Cardiac muscle cell (in vitro differentiated cells and primary cell): ENCODE results near the gene TTN. TPM values are rescaled to one million over a fixed set of nuclear protein-coding genes. Genes with fewer than 3 reads are reported as not detected.
A peak's percentile ranks its signal among the peaks of the same experiment; 100 is the strongest.

Experiments
- DNase-seq, 2 donors: peaks; one replicate each; pipeline versions ENCODE4 v3.0.0 to v3.0.0-alpha.2; 2010 to 2017; ENCODE audit warnings: low read depth in 1 of 2, low spot score in 1 of 2
- H3K27ac ChIP-seq: fragments of 200-600 bp; sonication (generic); 2 replicates; pipeline ENCODE4 v1.5.1; 2016
- H3K27me3 ChIP-seq: fragments of 200-600 bp; sonication (generic); 2 replicates; pipeline ENCODE4 v1.6.0; 2016; ENCODE audit warnings: control low read depth
- H3K36me3 ChIP-seq: fragments of 200-600 bp; sonication (generic); 2 replicates; pipeline ENCODE4 v1.5.1; 2016; ENCODE audit warnings: control low read depth
- H3K4me1 ChIP-seq: fragments of 200-600 bp; sonication (generic); 2 replicates; pipeline ENCODE4 v1.8.1; 2017; ENCODE audit warnings: low read depth, mild to moderate bottlenecking, mixed run types
- H3K4me3 ChIP-seq: fragments of 200-600 bp; sonication (generic); 2 replicates; pipeline ENCODE4 v1.5.1; 2016; ENCODE audit warnings: mild to moderate bottlenecking
- H3K9me3 ChIP-seq: fragments of 200-600 bp; sonication (generic); 2 replicates; pipeline ENCODE4 v1.5.1; 2017; ENCODE audit warnings: low read depth, mild to moderate bottlenecking, control low read depth
- polyA plus RNA-seq: library from polyadenylated mRNA; unstranded; fragments of >200 nt; fragmentation: Nextera tagmentation; extraction: Ambion mirVana; gene quantifications from 2 replicates; pipeline ENCODE4 v1.2.1, GENCODE V29; 2016
- total RNA-seq: library from RNA; depleted of rRNA; stranded (reverse); fragments of >200 nt; gene quantifications from 2 replicates; pipeline ENCODE4 v1.2.3, GENCODE V29; 2016
- TF ChIP-seq, protein P1 (sequence below): IDR thresholded peaks from 2 replicates; pipeline ENCODE4 v1.5.1; 2012; ENCODE audit warnings: low read depth, mild to moderate bottlenecking, low read length

The TTN gene
- total and polyA plus RNA-seq, 2 experiments from 2014 or later: 1,208 to 1,214 TPM

DNA sequence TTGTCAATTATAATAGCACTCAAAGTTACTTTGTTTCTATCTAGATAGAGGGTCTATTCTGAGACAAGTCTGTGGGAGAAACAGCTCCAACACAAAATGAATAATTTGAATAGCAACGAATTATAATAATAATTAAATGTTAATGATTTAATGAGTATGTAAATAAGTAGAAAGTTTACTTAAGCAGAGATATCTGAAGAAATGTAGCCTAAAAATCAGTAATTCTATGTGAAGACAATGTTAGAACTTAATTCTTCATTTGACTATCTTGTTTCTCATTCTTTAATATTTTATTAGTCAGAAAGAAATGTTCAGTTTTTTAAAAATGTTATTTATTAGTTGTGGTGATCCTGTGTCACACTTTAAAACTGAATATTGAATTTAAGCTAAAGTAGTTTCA, 165.7 kb downstream of the TTN start:
- Histone ChIP-seq H3K27ac (peak overlapping the region; percentile 92), H3K4me3 (no peak overlapping the region), H3K36me3 (peaks cover 95% of the 10 kb centered on the region), H3K4me1 (peaks cover 45% of the 10 kb centered on the region), H3K9me3 (no peaks in the 10 kb centered on the region), H3K27me3 (no peaks in the 10 kb centered on the region)
- DNase-seq: no peak
- TF ChIP-seq, protein P1, sequence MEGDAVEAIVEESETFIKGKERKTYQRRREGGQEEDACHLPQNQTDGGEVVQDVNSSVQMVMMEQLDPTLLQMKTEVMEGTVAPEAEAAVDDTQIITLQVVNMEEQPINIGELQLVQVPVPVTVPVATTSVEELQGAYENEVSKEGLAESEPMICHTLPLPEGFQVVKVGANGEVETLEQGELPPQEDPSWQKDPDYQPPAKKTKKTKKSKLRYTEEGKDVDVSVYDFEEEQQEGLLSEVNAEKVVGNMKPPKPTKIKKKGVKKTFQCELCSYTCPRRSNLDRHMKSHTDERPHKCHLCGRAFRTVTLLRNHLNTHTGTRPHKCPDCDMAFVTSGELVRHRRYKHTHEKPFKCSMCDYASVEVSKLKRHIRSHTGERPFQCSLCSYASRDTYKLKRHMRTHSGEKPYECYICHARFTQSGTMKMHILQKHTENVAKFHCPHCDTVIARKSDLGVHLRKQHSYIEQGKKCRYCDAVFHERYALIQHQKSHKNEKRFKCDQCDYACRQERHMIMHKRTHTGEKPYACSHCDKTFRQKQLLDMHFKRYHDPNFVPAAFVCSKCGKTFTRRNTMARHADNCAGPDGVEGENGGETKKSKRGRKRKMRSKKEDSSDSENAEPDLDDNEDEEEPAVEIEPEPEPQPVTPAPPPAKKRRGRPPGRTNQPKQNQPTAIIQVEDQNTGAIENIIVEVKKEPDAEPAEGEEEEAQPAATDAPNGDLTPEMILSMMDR: no peak

DNA sequence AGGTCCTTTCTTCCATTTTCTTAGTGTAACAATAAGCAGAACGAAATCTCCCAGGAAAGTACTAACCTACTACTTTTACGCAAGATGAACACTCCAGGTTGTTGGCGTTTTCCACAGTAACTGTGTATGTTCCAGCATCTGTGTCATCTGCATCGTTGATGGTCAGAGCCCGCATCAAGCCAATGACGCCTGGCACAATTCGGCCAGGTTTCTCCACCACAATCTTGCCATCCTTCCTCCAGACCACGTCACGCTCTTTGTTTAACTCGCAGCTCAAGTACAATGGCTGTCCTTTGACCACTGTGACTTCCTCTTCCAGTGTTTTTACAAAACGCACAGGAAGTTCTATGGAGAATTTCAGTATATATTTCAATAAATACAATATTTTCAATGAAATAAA, 171.3 kb downstream of the TTN start:
- Histone ChIP-seq H3K27ac (peak overlapping the region; percentile 97), H3K36me3 (peaks cover 96% of the 10 kb centered on the region), H3K4me3 (no peak overlapping the region), H3K27me3 (no peaks in the 10 kb centered on the region), H3K4me1 (peaks cover 80% of the 10 kb centered on the region), H3K9me3 (no peaks in the 10 kb centered on the region)
- TF ChIP-seq, protein P1: no peak
- DNase-seq: no peak

DNA sequence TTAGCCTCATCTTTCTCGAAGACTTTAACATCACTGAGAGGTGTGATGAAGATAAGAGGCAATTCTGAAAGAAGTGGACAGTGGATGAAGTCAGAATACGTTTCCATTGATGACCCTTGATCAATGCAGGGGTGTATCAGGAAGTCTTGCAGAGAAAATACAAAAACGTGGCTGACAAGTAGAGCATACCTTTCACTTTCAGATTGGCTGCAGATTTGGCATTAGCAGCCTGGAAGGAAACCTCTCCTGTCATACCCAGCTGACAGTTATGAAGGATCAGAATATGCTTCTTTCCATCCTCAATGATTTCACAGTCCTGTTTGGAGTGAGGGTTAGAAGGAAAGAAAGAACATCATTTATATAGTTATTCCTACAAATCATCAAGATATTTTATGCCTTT, 174.5 kb downstream of the TTN start:
- H3K36me3 ChIP-seq: peaks cover 93% of the 10 kb centered on the region
- H3K27ac ChIP-seq: peak overlapping the region; percentile 97
- peak overlapping the region; percentile 2 for H3K4me3 ChIP-seq
- TF ChIP-seq, protein P1: no peak
- H3K27me3 ChIP-seq: no peaks in the 10 kb centered on the region
- peaks cover 73% of the 10 kb centered on the region for H3K4me1 ChIP-seq
- H3K9me3 ChIP-seq: no peaks in the 10 kb centered on the region
- no peak for DNase-seq

DNA sequence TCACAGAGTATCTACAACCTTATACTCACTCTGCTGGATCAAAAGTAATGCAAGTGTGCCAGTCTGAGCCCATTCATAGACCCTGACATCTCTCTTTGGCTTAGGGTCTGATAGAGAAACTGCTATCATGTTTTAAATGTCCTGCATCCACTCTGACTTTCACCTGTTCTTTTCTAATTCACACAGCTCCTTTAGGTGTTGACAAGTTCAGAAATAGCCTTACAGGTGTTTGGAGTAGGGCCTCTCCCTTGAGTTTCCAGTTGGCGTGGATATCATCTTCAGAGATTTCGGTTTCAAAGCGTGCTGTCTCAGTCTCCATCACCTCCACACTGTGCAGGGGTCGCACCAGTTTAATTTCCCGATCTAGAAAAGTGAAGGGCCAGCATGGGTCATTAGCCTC, 176.6 kb downstream of the TTN start:
- Histone ChIP-seq H3K36me3 (peaks cover 94% of the 10 kb centered on the region), H3K9me3 (no peaks in the 10 kb centered on the region), H3K4me1 (peaks cover 65% of the 10 kb centered on the region), H3K4me3 (peak overlapping the region; percentile 57), H3K27ac (peak overlapping the region; percentile 97), H3K27me3 (no peaks in the 10 kb centered on the region)
- DNase-seq: peak in 1 of 2 donors; percentile 37
- TF ChIP-seq, protein P1: no peak

DNA sequence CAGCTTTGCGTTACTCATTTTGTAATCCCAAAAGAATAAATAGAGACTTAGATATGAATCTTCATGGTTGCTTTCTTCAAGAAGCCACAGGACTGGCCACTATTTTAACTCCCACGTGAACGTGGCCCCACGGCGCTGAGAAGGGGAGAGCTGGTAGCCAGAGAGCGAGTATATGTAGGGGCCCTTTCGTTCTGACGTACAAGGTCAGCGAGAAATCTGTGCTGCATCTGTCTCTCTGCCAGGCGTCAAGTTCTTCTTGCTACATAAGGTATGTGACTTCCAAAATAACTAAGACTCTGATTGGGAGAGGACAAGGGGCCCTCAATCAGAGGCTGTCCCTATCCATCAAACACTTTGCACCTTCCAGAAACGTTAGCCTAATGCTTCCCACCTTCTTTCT, 177.8 kb downstream of the TTN start:
- Histone ChIP-seq H3K27ac (peak overlapping the region; percentile 97), H3K27me3 (no peaks in the 10 kb centered on the region), H3K36me3 (peaks cover 94% of the 10 kb centered on the region), H3K4me1 (peaks cover 64% of the 10 kb centered on the region), H3K4me3 (peak overlapping the region; percentile 57), H3K9me3 (no peaks in the 10 kb centered on the region)
- TF ChIP-seq, protein P1: no peak
- peak in 1 of 2 donors; percentile 79 for DNase-seq

DNA sequence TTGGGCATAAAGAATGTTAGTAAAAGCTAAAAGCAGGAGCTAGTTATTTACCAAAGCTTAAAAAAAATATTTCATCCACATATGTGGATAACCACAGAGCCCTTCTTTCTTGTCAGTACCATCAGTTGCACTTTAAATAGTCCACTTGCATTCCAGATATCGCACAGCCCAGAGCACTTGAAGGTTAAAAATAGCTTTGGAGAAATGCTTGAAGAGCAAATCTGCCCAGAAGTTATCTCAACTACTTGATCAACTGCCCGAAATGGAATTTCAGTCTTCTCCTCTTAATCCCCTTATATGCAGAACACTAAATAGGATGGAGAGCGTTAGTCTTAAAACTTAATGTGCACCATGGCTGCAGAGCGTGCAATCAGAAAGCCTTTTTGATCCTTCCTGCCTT, 178.6 kb downstream of the TTN start:
- DNase-seq: peak in 1 of 2 donors; percentile 92
- peaks cover 94% of the 10 kb centered on the region for H3K36me3 ChIP-seq
- peak overlapping the region; percentile 57 for H3K4me3 ChIP-seq
- TF ChIP-seq, protein P1: no peak
- no peaks in the 10 kb centered on the region for H3K9me3 ChIP-seq
- H3K27ac ChIP-seq: peak overlapping the region; percentile 97
- H3K4me1 ChIP-seq: peaks cover 59% of the 10 kb centered on the region
- no peaks in the 10 kb centered on the region for H3K27me3 ChIP-seq
